Measurements from ENCODE around the gene DYNC1LI1.
"Not testable (repeated sequence)": the region's sequence is repeated elsewhere in the genome, so short reads cannot be mapped to it uniquely, and the experiment has no call there.

DYNC1LI1 gene

GRCh38 chr3:32532434-32532833 lies 38.2 kb downstream of the DYNC1LI1 start:
- H3K4me3 ChIP-seq (ENCODE audit: low read length), result no peak overlapping the region
- TF ChIP-seq ZNF274 (IDR thresholded peaks at IDR 0.05; ENCODE audit: low read depth, low read length), result no peak

GRCh38 chr3:32531010-32531647 lies 39.5 kb downstream of the DYNC1LI1 start:
- no peak for TF ChIP-seq ZNF274 (IDR thresholded peaks at IDR 0.05; ENCODE audit: low read depth, low read length)
- no peak overlapping the region for H3K4me3 ChIP-seq (ENCODE audit: low read length)

- H3K4me3 ChIP-seq (ENCODE audit: low read length), result no peak overlapping the region
These were observed 44.9 kb downstream of the DYNC1LI1 start for GRCh38 chr3:32525720-32526119.

GRCh38 chr3:32522682-32523081 lies 48.0 kb downstream of the DYNC1LI1 start:
- no peak for TF ChIP-seq ZNF274 (IDR thresholded peaks at IDR 0.05; ENCODE audit: low read depth, low read length)
- H3K4me3 ChIP-seq (ENCODE audit: low read length), result no peak overlapping the region

More at GRCh38 chr3:32525720-32526119, 44.9 kb downstream of the DYNC1LI1 start:
- no peak for TF ChIP-seq ZNF274 (IDR thresholded peaks at IDR 0.05; ENCODE audit: low read depth, low read length)

GRCh38 chr3:32518921-32519320 lies 51.7 kb downstream of the DYNC1LI1 start:
- H3K4me3 ChIP-seq (ENCODE audit: low read length), result not testable (repeated sequence)

- not testable (repeated sequence) for H3K4me3 ChIP-seq (ENCODE audit: low read length)
These were observed 53.9 kb downstream of the DYNC1LI1 start for GRCh38 chr3:32516751-32517150.

- no peak overlapping the region for H3K4me3 ChIP-seq (ENCODE audit: low read length)
- no peak for TF ChIP-seq ZNF274 (IDR thresholded peaks at IDR 0.05; ENCODE audit: low read depth, low read length)
These were observed 59.7 kb downstream of the DYNC1LI1 start for GRCh38 chr3:32511005-32511404.

GRCh38 chr3:32510075-32510724 lies 60.5 kb downstream of the DYNC1LI1 start:
- H3K4me3 ChIP-seq (ENCODE audit: low read length), result no peak overlapping the region
- TF ChIP-seq ZNF274 (IDR thresholded peaks at IDR 0.05; ENCODE audit: low read depth, low read length), result no peak

GRCh38 chr3:32508711-32509110 lies 61.9 kb downstream of the DYNC1LI1 start:
- TF ChIP-seq ZNF274 (IDR thresholded peaks at IDR 0.05; ENCODE audit: low read depth, low read length), result no peak
- H3K4me3 ChIP-seq (ENCODE audit: low read length), result no peak overlapping the region

GRCh38 chr3:32506466-32506865 lies 64.2 kb downstream of the DYNC1LI1 start:
- TF ChIP-seq ZNF274 (IDR thresholded peaks at IDR 0.05; ENCODE audit: low read depth, low read length), result no peak
- no peak overlapping the region for H3K4me3 ChIP-seq (ENCODE audit: low read length)

- peak overlapping the region; percentile 84 for H3K4me3 ChIP-seq (ENCODE audit: low read length)
- no peak for TF ChIP-seq ZNF274 (IDR thresholded peaks at IDR 0.05; ENCODE audit: low read depth, low read length)
These were observed 67.7 kb downstream of the DYNC1LI1 start for GRCh38 chr3:32502946-32503286.

GRCh38 chr3:32502118-32502945 lies 68.3 kb downstream of the DYNC1LI1 start, which contains the start of gene CMTM6:
Gene CMTM6 (minus strand): TSS chr3:32502852. CDS start chr3:32502745, 107 bp downstream.
- TF ChIP-seq ZNF274 (IDR thresholded peaks at IDR 0.05; ENCODE audit: low read depth, low read length), result no peak
- peak within 1 kb of the TSS; percentile 84 for H3K4me3 ChIP-seq (ENCODE audit: low read length)

GRCh38 chr3:32501783-32502117 lies 68.9 kb downstream of the DYNC1LI1 start:
- TF ChIP-seq ZNF274 (IDR thresholded peaks at IDR 0.05; ENCODE audit: low read depth, low read length), result no peak
- H3K4me3 ChIP-seq (ENCODE audit: low read length), result peak overlapping the region; percentile 84

GRCh38 chr3:32500880-32501782 lies 69.5 kb downstream of the DYNC1LI1 start:
- H3K4me3 ChIP-seq (ENCODE audit: low read length), result peak overlapping the region; percentile 84
- TF ChIP-seq ZNF274 (IDR thresholded peaks at IDR 0.05; ENCODE audit: low read depth, low read length), result no peak
